Measurements from ENCODE around the gene EYS.

- TF ChIP-seq CTCF (IDR thresholded peaks at IDR 0.05), result no peak
- no peak for TF ChIP-seq POLR2A (IDR thresholded peaks at IDR 0.05)
Measured at GRCh38 chr6:64012351-64013001, 1694.5 kb downstream of the EYS start.

Data from breast epithelium (tissue), 3 donors.